ENCODE data around the gene COX8C. TPM values are rescaled to one million over a fixed set of nuclear protein-coding genes. Genes with fewer than 3 reads are reported as not detected.

Gene COX8C
- total and polyA plus RNA-seq, 2 of the 8 experiments (the other 6 are each of a cell fraction or from before 2014, with no cell fraction given), result not detected

DNA sequence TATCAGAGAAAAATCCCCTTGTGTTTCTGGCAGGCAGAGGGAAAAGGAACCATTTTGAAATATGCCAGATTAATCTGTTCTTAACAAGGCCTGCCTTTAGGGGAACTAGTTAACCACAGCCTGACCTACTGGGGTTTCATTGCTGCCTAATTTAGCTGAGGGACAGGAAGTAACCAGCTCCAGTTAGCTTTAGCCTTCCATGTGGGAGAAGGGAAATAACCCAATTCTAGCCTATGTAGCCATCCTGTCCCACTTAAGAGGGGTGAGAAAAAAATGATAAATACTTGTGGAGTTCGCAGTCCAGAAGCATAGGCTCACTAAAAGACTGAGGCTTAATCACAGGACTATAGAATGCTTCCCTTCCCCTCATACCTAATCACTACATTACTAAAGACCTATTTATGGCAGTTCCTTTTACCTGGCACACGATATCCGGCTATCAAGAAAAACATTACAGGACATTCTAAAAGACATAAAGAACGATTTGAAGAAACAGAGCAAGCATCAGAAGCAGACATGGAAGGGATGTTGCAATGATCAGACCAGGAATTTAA lies 22.8 kb downstream of the COX8C start:
- POLR2A ChIA-PET (ENCODE audit: partially characterized antibody), result interaction anchor here (0.6 kb wide), 1 partner anchor 30 kb away, joined by 3 read pairs; no protein-coding TSS in a partner anchor
- TF ChIP-seq MAFK (IDR thresholded peaks at IDR 0.05; ENCODE audit: low read depth, low read length) (no peak), KDM4A (IDR thresholded peaks at IDR 0.05; ENCODE audit: low read depth, low read length, severe bottlenecking) (no peak), NRF1 (IDR thresholded peaks at IDR 0.05; ENCODE audit: low read depth, low read length) (no peak), SP2 (IDR thresholded peaks at IDR 0.05; ENCODE audit: low read length) (no peak), HDAC2 (IDR thresholded peaks at IDR 0.05; ENCODE audit: borderline replicate concordance in 1 of 2, low read depth in 2 of 2, low read length in 2 of 2) (no peak), SP4 (IDR thresholded peaks at IDR 0.05; ENCODE audit: low read length) (no peak)
- TF ChIP-seq, protein P1, sequence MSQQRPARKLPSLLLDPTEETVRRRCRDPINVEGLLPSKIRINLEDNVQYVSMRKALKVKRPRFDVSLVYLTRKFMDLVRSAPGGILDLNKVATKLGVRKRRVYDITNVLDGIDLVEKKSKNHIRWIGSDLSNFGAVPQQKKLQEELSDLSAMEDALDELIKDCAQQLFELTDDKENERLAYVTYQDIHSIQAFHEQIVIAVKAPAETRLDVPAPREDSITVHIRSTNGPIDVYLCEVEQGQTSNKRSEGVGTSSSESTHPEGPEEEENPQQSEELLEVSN (IDR thresholded peaks at IDR 0.05), result no peak
- TF ChIP-seq, protein P2, sequence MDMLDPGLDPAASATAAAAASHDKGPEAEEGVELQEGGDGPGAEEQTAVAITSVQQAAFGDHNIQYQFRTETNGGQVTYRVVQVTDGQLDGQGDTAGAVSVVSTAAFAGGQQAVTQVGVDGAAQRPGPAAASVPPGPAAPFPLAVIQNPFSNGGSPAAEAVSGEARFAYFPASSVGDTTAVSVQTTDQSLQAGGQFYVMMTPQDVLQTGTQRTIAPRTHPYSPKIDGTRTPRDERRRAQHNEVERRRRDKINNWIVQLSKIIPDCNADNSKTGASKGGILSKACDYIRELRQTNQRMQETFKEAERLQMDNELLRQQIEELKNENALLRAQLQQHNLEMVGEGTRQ (IDR thresholded peaks at IDR 0.05; ENCODE audit: low read length), result no peak
- TF ChIP-seq, protein P3, sequence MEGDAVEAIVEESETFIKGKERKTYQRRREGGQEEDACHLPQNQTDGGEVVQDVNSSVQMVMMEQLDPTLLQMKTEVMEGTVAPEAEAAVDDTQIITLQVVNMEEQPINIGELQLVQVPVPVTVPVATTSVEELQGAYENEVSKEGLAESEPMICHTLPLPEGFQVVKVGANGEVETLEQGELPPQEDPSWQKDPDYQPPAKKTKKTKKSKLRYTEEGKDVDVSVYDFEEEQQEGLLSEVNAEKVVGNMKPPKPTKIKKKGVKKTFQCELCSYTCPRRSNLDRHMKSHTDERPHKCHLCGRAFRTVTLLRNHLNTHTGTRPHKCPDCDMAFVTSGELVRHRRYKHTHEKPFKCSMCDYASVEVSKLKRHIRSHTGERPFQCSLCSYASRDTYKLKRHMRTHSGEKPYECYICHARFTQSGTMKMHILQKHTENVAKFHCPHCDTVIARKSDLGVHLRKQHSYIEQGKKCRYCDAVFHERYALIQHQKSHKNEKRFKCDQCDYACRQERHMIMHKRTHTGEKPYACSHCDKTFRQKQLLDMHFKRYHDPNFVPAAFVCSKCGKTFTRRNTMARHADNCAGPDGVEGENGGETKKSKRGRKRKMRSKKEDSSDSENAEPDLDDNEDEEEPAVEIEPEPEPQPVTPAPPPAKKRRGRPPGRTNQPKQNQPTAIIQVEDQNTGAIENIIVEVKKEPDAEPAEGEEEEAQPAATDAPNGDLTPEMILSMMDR (IDR thresholded peaks at IDR 0.05; ENCODE audit: control extremely low read depth in 1 of 3, insufficient read depth in 1 of 3, low read depth in 1 of 3, low read length in 3 of 3), result no peak

More for the DNA sequence above, 22.8 kb downstream of the COX8C start:
- CTCF ChIA-PET (ENCODE audit: partially characterized antibody), result no interaction called here
- H3K23ac ChIP-seq (ENCODE audit: insufficient read length), result no peak overlapping the region
- DNase-seq (ENCODE audit: low read depth in 1 of 2, low spot score in 2 of 2) (no peak), FAIRE-seq (no peak)
- H2BK12ac ChIP-seq (ENCODE audit: low read depth, low read length), result no peak overlapping the region
- 75% methylated on average over 4 of the region's 4 CpGs; no CpG with 5 or more reads in 1 of the 2 experiments for WGBS, 2 experiments (ENCODE audit: extremely low coverage in 1 of 2, insufficient coverage in 1 of 2, insufficient read length in 1 of 2, insufficient replicate concordance in 2 of 2, low coverage in 1 of 2, low lambda C conversion rate in 2 of 2, missing lambda C conversion rate in 1 of 2)
- H2AK5ac ChIP-seq (ENCODE audit: low read depth, low read length), result no peak overlapping the region
- H3K9me3 ChIP-seq (ENCODE audit: insufficient read depth in 2 of 2, low read depth in 1 of 2, low read length in 1 of 2), result no peaks in the 10 kb centered on the region
- H4K8ac ChIP-seq (ENCODE audit: extremely low read depth, insufficient read depth, low read length), result no peak overlapping the region
- peak overlapping the region; percentile 61; the same call in 1 of the 2 replicates for H2AFZ ChIP-seq (ENCODE audit: low read length)
- no peak overlapping the region for H4K91ac ChIP-seq (replicated peaks; ENCODE audit: insufficient read length, low read length)
- H3K4me1 ChIP-seq (replicated peaks in 1 of 4; ENCODE audit: control insufficient read depth in 3 of 4, insufficient read depth in 4 of 4, low read length in 3 of 4), result no peaks in the 10 kb centered on the region
- no peaks in the 10 kb centered on the region for H3K79me2 ChIP-seq (ENCODE audit: control insufficient read depth in 1 of 2, insufficient read depth in 2 of 2, low read length in 2 of 2)
- H2BK15ac ChIP-seq (ENCODE audit: low read length), result no peak overlapping the region
- H3K23me2 ChIP-seq (ENCODE audit: low read depth, low read length), result no peaks in the 10 kb centered on the region
- H3K14ac ChIP-seq (ENCODE audit: insufficient read length), result no peak overlapping the region
- H3K4ac ChIP-seq (replicated peaks; ENCODE audit: insufficient read length, low read depth, low read length), result no peak overlapping the region
- no peak overlapping the region for H3K4me2 ChIP-seq (ENCODE audit: insufficient read depth in 1 of 2, low read depth in 2 of 2, low read length in 2 of 2)
- no peak overlapping the region for H4K5ac ChIP-seq (ENCODE audit: insufficient read length, low read depth, low read length)
- H3K27me3 ChIP-seq (replicated peaks in 1 of 4; ENCODE audit: control insufficient read depth in 3 of 4, extremely low read depth in 1 of 4, insufficient read depth in 3 of 4, low read length in 3 of 4), result no peaks in the 10 kb centered on the region
- H3K27ac ChIP-seq (ENCODE audit: low read depth, low read length), result no peak overlapping the region
- H3K4me3 ChIP-seq (ENCODE audit: extremely low read depth in 1 of 4, insufficient read depth in 2 of 4, low read depth in 3 of 4, low read length in 4 of 4), result no peak overlapping the region
- no peak overlapping the region for H2BK5ac ChIP-seq (ENCODE audit: low read depth, low read length)
- H3K79me1 ChIP-seq (ENCODE audit: low read depth, low read length), result no peaks in the 10 kb centered on the region
- no peaks in the 10 kb centered on the region for H3K36me3 ChIP-seq (ENCODE audit: control insufficient read depth in 2 of 4, insufficient read depth in 4 of 4, low read length in 3 of 4)
- H4K20me1 ChIP-seq (replicated peaks in 1 of 2; ENCODE audit: control insufficient read depth in 1 of 2, insufficient read depth in 2 of 2, low read length in 2 of 2), result no peaks in the 10 kb centered on the region
- no peak overlapping the region for H2BK20ac ChIP-seq (ENCODE audit: low read length)
- H3K9ac ChIP-seq (replicated peaks in 1 of 4; ENCODE audit: extremely low read depth in 1 of 4, low read depth in 3 of 4, low read length in 3 of 4), result no peak overlapping the region
- H3K56ac ChIP-seq (replicated peaks; ENCODE audit: insufficient read length, low read depth, low read length), result no peak overlapping the region
- H2BK120ac ChIP-seq (replicated peaks; ENCODE audit: low read depth, low read length), result no peak overlapping the region
- no peak overlapping the region for H3K18ac ChIP-seq (ENCODE audit: extremely low read depth, low read length)

Measured in H1 (cell line).